NCI-H146 treated with DMSO at 0.1 percent for 48 hours (cell line): Measurements from ENCODE around the gene GCNT1.
"Not testable (repeated sequence)": the region's sequence is repeated elsewhere in the genome, so short reads cannot be mapped to it uniquely, and the experiment has no call there.

Source experiments
- DNase-seq: peaks from one replicate; lab custom pipeline; 2025; ENCODE audit not compliant: unreplicated experiment; lab: John Stamatoyannopoulos, UW

Gene GCNT1

DNA sequence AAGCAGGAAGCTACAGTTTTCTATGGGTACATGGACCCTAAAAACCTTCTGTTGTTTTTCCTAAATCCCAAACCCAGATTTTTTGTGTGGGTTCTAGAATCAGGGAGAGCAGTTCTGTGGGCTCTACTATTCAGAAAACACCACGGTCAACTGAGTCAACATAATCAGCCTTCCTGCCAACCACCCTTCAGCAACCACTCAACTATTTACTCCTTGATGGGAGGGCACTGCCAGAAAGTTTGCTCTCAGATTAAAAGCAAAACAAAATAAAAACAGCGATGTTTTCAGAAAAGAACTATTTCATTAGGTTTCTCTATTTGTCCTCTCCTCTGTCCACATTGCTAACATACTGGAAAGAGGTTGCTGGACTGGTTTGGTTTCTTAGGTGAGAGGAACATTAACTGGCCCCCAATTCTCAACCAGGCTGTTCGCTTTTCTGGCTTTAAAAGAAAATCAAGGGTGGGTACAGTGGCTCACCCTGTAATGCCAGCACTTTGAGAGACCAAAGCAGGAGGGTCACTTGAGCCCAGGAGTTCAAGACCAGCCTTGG is 72.3 kb downstream of the GCNT1 start:
- no peak for DNase-seq

DNA sequence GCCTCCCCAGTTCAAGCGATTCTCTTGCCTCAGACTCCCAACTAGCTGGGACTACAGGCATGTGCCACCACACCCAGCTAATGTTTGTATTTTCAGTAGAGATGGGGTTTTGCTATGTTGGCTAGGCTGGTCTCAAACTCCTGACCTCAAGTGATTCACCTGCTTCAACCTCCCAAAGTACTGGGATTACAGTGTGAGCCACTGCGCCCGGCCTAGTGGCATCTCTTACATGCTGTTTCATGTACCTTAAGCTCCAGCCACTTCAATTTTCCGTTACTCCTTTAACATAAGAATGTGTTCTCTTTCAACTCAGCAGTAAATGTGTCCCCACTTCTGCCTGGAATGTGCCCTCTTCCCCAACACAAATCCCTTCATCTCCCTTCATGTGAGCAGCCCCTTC is 73.9 kb downstream of the GCNT1 start:
- DNase-seq = not testable (repeated sequence)

DNA sequence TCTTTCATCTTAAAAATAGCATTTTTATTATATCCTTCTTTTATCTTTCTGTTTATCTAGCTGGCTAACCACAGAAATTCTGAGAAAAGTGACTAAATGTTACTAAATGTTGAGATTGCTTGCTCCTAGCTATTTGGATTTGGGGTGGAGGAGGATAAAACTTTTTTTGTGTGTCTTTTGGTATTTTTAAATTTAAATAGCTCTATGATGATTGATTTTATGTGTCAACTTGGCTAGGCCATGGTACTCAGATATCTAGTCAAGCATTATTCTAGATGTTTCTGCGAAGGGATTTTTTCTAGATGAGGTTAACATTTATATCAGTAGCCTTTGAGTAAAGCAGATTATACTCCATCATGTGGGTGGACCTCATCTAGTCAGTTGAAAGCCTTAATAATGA is 75.0 kb downstream of the GCNT1 start:
- DNase-seq = no peak

DNA sequence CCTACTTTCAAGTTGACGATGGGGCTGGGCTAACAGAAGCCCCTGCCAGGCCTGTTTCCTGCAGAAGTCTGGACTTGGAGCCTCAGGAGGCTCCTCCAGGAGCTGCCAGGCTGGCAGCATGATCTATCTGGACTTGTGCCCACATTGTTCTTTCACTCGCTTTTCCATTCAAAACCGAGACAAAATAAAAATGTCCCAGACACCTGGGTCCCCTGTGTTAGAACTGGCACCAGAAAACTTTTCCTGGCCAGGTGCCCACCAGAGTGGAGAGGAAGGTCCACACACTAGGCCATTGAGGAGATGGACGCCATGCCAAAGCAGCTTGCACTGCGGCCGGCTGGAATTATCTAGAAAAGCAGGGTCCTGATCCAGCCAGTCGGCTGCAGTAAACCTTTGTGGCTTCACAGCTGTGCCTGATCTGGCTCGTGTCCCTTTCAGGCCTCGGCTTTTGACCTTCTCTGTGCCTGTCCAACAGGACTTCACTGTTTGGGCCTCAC is 78.2 kb downstream of the GCNT1 start:
- DNase-seq = no peak

DNA sequence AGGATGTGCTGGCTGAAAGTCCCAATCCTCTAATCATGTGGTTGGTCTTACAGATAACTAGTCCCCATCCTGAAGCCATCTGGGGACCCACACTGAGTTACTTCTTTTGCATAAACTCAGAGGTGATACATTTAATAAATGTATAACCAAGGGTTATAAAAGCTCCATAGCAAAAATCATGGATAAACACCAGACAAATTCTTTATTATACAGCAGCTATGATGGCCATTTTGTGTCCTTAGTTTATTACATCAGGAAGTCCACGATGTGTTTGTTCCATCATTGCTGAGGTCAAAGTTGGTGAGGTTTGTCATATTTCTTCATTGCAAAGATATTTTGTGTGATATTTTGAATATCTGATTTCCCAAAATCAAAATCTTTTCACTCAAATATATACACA is 80.2 kb downstream of the GCNT1 start:
- no peak for DNase-seq

DNA sequence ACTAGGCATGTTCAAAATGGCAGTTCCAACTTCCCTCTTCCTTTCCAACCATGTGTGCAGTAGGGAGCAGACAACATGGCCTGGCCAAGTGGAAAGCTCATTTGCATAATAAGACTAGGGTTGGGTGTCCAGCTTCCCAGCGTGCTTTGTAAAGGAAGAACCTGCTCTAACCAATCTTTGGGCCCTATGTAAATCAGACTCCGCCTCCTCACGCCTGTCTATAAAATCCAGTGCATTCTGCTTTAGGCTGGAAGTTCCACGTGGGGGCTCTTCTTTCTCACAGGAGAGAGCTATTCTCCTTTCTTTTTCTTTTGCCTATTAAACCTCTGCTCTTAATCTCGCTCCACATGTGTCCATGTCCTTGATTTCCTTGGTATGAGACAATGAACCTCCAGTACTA is 83.4 kb downstream of the GCNT1 start:
- DNase-seq = no peak

DNA sequence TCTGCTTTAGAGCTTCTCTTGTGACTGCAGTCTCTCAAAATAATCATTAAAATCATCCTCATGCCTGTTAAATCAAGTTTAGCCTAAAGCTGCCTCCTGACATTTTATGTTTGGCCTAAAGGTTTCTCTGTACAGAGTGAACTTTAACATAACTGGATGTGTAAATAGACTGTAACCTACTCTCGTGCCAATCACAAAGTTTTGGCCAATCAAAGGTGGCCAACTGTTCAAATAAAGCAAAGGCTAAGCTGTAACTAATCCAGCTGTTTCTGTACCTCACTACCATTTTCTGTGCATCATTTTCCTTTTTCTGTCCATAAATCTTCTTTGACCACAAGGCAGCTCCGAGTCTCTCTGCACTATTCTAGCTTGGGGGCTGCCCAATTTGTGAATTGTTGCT is 86.2 kb downstream of the GCNT1 start:
- DNase-seq = no peak

DNA sequence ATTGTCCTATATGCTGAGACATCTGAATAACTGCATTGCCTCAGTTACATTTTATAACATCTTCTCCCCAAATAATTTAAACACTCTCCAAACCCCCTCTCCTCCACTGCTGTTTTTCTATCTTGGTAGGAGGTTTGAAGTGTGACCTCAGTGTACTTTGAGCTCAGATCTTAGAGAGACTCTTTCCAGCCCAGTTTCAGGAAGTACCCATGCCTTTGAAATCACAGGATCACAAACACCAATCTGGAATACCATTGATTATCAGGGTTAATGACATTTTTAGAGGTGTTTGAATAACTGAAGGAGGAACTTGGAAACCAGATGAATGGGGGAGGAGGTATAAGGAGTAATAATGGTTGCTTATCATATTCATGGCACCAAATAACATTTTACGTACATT is 93.2 kb downstream of the GCNT1 start:
- no peak for DNase-seq

DNA sequence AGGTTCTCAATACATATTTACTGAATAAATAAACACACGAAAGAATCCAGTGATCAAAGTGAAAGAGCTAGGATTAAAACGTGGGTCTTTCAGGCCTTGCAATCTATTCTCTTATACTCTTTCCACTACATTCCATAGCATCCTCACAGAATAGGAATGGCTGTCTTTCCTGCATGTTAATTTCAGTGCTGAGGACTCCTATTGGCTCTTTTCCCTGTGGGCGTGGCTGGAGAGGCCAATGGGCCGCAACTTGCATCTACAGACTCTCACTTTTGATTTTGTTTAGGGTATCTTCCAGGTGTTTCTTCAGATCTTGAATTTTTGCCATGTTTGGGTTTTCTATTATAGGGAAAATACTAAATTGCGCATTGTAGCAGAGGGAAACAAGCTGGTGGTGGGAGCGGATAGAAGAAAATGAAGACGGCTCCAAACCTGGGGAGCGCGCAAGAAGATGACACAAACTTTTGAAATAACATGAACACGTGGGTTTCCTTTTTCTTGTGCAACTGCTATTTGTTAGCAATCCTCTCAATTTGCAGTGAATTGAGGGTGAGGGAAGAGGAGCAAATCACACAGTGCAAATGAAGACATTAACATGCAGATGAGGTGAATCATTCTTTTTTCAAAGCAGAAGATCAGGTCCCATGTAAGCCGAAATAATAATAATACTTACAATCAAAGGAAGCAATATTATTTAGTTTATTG is 93.9 kb downstream of the GCNT1 start:
- no peak for DNase-seq

DNA sequence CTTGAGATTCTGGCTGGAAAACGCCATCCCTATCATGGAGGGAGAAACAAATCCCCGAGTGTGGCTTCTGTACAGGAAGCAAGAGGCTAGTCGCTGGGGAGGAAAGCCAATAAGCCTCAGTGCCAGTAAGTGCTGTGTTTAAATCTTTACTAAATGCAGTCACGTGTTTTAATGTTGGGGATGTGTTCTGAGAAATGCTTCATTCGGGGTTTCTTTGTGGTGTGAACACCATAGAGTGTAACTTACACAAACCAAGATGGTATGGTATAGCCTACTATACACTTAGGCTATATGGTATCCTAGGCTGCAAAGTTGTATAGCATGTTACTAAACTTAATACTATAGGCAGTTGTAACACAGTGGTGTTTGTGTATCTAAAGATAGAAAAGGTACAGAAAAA is 94.7 kb downstream of the GCNT1 start:
- no peak for DNase-seq
